SK-N-SH (cell line): Measurements from ENCODE around the gene KLC4. TPM values are rescaled to one million over a fixed set of nuclear protein-coding genes. Genes with fewer than 3 reads are reported as not detected.

Source experiments
- CTCF ChIA-PET: fragments of 300-600, 350-600 bp; formaldehyde crosslinking; extraction: SDS; loops from one replicate; lab custom pipeline; 2021; lab: Yijun Ruan, JAX
- POLR2A ChIA-PET: fragments of 350-600 bp; sonication (Branson Sonifier 250); formaldehyde crosslinking; extraction: SDS; loops from one replicate; lab custom pipeline; 2020; ENCODE audit warnings: antibody characterized with exemption, inconsistent platforms; lab: Yijun Ruan, JAX
- DNase-seq: peaks from one replicate; pipeline ENCODE4 v3.0.0; 2012
- H2AFZ ChIP-seq: fragments of 200-600 bp; sonication (generic); 2 replicates; pipeline ENCODE4 v1.8.1; 2016; ENCODE audit warnings: antibody characterized with exemption, mild to moderate bottlenecking, low read depth
- H3F3A ChIP-seq: fragments of 200-600 bp; sonication (generic); replicated peaks from 2 replicates; pipeline ENCODE3; 2016; ENCODE audit warnings: antibody characterized with exemption, mild to moderate bottlenecking; ENCODE audit not compliant: insufficient read depth
- H3K27ac ChIP-seq, 2 experiments: fragments of 200-500 bp in 1 of 2; fragments of 200-600 bp in 1 of 2; sonication (Bioruptor generic) in 1 of 2; sonication (generic), shearing (Covaris generic) in 1 of 2; 2 replicates each; pipeline versions ENCODE4 v1.5.1 to v1.6.1; 2014 to 2016; ENCODE audit warnings: low read depth in 2 of 2, inconsistent platforms in 1 of 2, low read length in 1 of 2, mild to moderate bottlenecking in 1 of 2, mixed read lengths in 1 of 2
- H3K27me3 ChIP-seq: fragments of 200-600 bp; sonication (generic), shearing (Covaris generic); 2 replicates; pipeline ENCODE4 v1.6.1; 2016; ENCODE audit warnings: mixed run types; ENCODE audit not compliant: insufficient read depth
- H3K36me3 ChIP-seq, 2 experiments: fragments of 200-500 bp in 1 of 2; fragments of 200-600 bp in 1 of 2; sonication (Bioruptor generic) in 1 of 2; sonication (generic) in 1 of 2; replicated peaks in 1 of 2; 2 replicates each; pipeline versions ENCODE3 to v1.5.1; 2014 to 2016; ENCODE audit warnings: low read length in 1 of 2, mild to moderate bottlenecking in 1 of 2; ENCODE audit not compliant: insufficient read depth in 2 of 2, control insufficient read depth in 1 of 2
- H3K4me1 ChIP-seq, 2 experiments: fragments of 200-500 bp in 1 of 2; fragments of 200-600 bp in 1 of 2; sonication (Bioruptor generic) in 1 of 2; sonication (generic), shearing (Covaris generic) in 1 of 2; 2 replicates each; pipeline versions ENCODE4 v1.5.1 to v1.6.1; 2014 to 2016; ENCODE audit warnings: low read depth in 1 of 2, low read length in 1 of 2, mixed run types in 1 of 2; ENCODE audit not compliant: insufficient read depth in 2 of 2, control insufficient read depth in 1 of 2
- H3K4me2 ChIP-seq: fragments of 200-600 bp; sonication (generic), shearing (Covaris generic); 2 replicates; pipeline ENCODE4 v1.6.1; 2017; ENCODE audit warnings: mixed run types
- H3K4me3 ChIP-seq, 2 experiments: fragments of 200-500 bp in 1 of 2; fragments of 200-600 bp in 1 of 2; sonication (Bioruptor generic) in 1 of 2; sonication (generic), shearing (Covaris generic) in 1 of 2; 2 replicates each; pipeline versions ENCODE4 v1.5.1 to v1.8.1; 2014 to 2016; ENCODE audit warnings: low read depth in 2 of 2, inconsistent platforms in 1 of 2, low read length in 1 of 2, mild to moderate bottlenecking in 1 of 2, mixed read lengths in 1 of 2, moderate library complexity in 1 of 2
- H3K79me2 ChIP-seq: fragments of 200-600 bp; sonication (generic); 2 replicates; pipeline ENCODE4 v1.8.1; 2017; ENCODE audit warnings: mild to moderate bottlenecking; ENCODE audit not compliant: insufficient read depth
- H3K9ac ChIP-seq: fragments of 200-600 bp; sonication (generic); 2 replicates; pipeline ENCODE4 v1.6.1; 2017; ENCODE audit warnings: mixed run types
- H3K9me2 ChIP-seq: fragments of 200-600 bp; sonication (generic); 2 replicates; pipeline ENCODE4 v1.6.1; 2017; ENCODE audit warnings: mixed run types
- H3K9me3 ChIP-seq: fragments of 200-600 bp; sonication (generic); 2 replicates; pipeline ENCODE4 v1.6.1; 2017; ENCODE audit warnings: mixed run types, mild to moderate bottlenecking, moderate library complexity
- H4K20me1 ChIP-seq: fragments of 200-600 bp; sonication (generic); 2 replicates; pipeline ENCODE4 v1.6.1; 2017; ENCODE audit warnings: mild to moderate bottlenecking, mixed run types; ENCODE audit not compliant: insufficient read depth
- ELF1 ChIP-seq: IDR thresholded peaks from 2 replicates; pipeline ENCODE4 v1.4.0; 2012
- EZH2phosphoT487 ChIP-seq: fragments of 200-600 bp; sonication (generic); IDR thresholded peaks from 2 replicates; pipeline ENCODE4 v1.6.1; 2017; ENCODE audit warnings: low read depth, mixed run types, mild to moderate bottlenecking, antibody characterized with exemption, moderate library complexity, borderline replicate concordance
- FOSL2 ChIP-seq: IDR thresholded peaks from 2 replicates; pipeline ENCODE4 v1.4.0; 2012; ENCODE audit warnings: low read depth, mild to moderate bottlenecking, moderate library complexity, borderline replicate concordance
- GATA2 ChIP-seq: sonication (generic); formaldehyde crosslinking; IDR thresholded peaks from 2 replicates; pipeline ENCODE4 v1.5.0; 2020; ENCODE audit warnings: mild to moderate bottlenecking, missing genetic modification reagents
- NFIC ChIP-seq: IDR thresholded peaks from 2 replicates; pipeline ENCODE4 v1.4.0; 2012; ENCODE audit warnings: borderline replicate concordance
- RAD21 ChIP-seq: IDR thresholded peaks from 2 replicates; pipeline ENCODE4 v1.6.1; 2012; ENCODE audit warnings: mild to moderate bottlenecking, low read length
- RCOR1 ChIP-seq: fragments of 150-350 bp; IDR thresholded peaks from 2 replicates; pipeline ENCODE4 v1.6.1; 2017; ENCODE audit warnings: antibody characterized with exemption, low read length
- RFX5 ChIP-seq: IDR thresholded peaks from 2 replicates; pipeline ENCODE4 v1.6.1; 2012; ENCODE audit warnings: mild to moderate bottlenecking, improper control_type of control experiment, low read length
- RXRA ChIP-seq: IDR thresholded peaks from 2 replicates; pipeline ENCODE4 v1.4.0; 2012; ENCODE audit warnings: low read depth, mild to moderate bottlenecking, borderline replicate concordance
- SMC3 ChIP-seq: IDR thresholded peaks from 2 replicates; pipeline ENCODE4 v1.6.1; 2012; ENCODE audit warnings: low read depth, low read length, improper control_type of control experiment
- TCF12 ChIP-seq: IDR thresholded peaks from 2 replicates; pipeline ENCODE4 v1.4.0; 2012
- WGBS: methylation state at CpG from one replicate; pipeline ENCODE4 v1.1.6; 2017; ENCODE audit warnings: low lambda C conversion rate; 5-methylcytosine and 5-hydroxymethylcytosine counted together
- polyA plus RNA-seq, 3 experiments: library from polyadenylated mRNA; depleted of rRNA; stranded (reverse); fragments of >200 nt; gene quantifications; 2 replicates each; pipeline ENCODE4 v1.2.3, GENCODE V29; 2012
- TF ChIP-seq, protein P1 (sequence below): IDR thresholded peaks from 2 replicates; pipeline ENCODE4; 2012
- TF ChIP-seq, protein P2 (sequence below): fragments of 150-350 bp; IDR thresholded peaks from 2 replicates; pipeline ENCODE4 v1.6.1; 2016; ENCODE audit warnings: mild to moderate bottlenecking, low read depth, low read length
- TF ChIP-seq, protein P3 (sequence below): IDR thresholded peaks from 2 replicates; pipeline ENCODE4 v1.4.0; 2012; ENCODE audit warnings: low read depth, borderline replicate concordance
- TF ChIP-seq, protein P4 (sequence below): fragments of 200-600 bp; sonication (generic); IDR thresholded peaks from 2 replicates; pipeline ENCODE4 v1.6.1; 2017; ENCODE audit warnings: antibody characterized with exemption, mild to moderate bottlenecking, moderate library complexity

The KLC4 gene
- polyA plus RNA-seq, 1 of the 3 experiments (the other 2 are of a cell fraction): 17.5 TPM

DNA sequence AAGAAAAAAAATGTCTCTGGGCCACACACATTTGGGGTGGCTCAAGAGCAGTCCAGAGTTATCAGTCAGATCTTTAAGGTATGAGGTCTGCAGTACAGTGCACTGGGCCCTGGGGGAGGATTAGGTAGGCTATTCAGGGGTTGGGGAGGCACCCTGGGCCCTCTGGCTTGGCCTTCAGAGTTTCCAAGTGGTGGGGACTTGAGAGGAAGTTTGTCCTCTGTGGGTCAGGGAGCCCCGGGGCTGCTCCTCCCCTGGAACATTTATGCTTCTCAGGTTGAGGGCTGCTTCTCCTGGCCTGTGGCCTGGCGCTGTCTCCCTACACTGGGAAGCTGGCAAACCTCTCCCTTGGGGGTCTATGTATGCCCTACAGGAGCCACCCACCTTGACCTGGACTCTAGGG, 62.7 kb downstream of the KLC4 start (continued):
- TF ChIP-seq, protein P1, sequence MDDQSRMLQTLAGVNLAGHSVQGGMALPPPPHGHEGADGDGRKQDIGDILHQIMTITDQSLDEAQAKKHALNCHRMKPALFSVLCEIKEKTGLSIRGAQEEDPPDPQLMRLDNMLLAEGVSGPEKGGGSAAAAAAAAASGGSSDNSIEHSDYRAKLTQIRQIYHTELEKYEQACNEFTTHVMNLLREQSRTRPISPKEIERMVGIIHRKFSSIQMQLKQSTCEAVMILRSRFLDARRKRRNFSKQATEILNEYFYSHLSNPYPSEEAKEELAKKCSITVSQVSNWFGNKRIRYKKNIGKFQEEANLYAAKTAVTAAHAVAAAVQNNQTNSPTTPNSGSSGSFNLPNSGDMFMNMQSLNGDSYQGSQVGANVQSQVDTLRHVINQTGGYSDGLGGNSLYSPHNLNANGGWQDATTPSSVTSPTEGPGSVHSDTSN: no peak
- TF ChIP-seq EZH2phosphoT487: no peak
- TF ChIP-seq RCOR1: no peak
- no peak for TF ChIP-seq RXRA
- no peak for TF ChIP-seq TCF12
- TF ChIP-seq, protein P2, sequence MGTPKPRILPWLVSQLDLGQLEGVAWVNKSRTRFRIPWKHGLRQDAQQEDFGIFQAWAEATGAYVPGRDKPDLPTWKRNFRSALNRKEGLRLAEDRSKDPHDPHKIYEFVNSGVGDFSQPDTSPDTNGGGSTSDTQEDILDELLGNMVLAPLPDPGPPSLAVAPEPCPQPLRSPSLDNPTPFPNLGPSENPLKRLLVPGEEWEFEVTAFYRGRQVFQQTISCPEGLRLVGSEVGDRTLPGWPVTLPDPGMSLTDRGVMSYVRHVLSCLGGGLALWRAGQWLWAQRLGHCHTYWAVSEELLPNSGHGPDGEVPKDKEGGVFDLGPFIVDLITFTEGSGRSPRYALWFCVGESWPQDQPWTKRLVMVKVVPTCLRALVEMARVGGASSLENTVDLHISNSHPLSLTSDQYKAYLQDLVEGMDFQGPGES: no peak
- TF ChIP-seq RFX5: no peak
- no peak; the same call in 1 of the 2 replicates for TF ChIP-seq GATA2 (CRISPR knock-in tag)
- no peak for TF ChIP-seq FOSL2
- no peak for TF ChIP-seq ELF1

DNA sequence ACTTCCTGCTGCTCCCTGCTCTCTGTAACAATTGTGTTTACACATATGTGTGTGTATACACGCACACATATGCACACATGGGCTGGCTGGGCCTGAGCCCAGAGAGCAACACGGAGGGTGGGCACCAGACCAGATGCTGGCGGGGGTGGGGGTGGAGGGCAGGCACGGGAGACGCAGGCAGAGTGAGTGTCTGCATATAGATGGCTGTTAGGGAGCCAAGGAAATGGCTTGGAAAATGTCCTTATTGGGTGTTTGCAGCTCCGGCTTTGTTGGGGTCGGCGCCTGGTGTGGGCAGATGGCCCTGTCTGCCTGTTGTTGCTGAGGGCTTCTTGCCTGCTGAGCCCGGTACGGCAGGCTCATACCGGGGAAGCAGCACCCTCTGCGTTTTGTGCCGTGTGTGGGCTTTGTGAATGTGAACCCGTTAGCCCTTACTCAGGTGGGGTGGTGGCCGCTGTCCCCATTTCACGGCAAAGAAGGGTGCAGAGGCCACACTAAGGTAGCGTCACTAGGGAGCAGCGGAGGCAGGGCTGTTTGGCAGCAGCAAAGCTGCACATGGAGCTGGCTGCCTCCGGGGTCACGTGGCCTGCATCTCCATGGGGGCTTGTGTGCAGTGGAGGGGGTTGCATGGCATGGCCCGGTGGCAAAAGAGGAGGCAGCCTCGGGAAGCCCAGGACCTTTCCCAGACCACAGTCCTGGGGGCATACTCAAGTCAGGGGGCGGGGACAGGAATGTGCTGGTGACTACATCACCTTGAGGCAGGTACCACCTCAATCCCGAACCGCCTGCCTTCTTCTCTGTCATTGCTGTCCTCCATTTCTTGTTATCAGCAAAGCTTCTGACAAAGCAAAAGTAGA, 64.3 kb downstream of the KLC4 start:
- no peaks in the 10 kb centered on the region for H3K36me3 ChIP-seq
- H3K4me2 ChIP-seq: peak overlapping the region; percentile 52
- peak; percentile 73 for DNase-seq
- no peaks in the 10 kb centered on the region for H3K27me3 ChIP-seq
- ChIA-PET POLR2A (interaction anchor here (0.9 to 3.9 kb wide), 5 partner anchors 10 to 123 kb away, joined by 3 to 17 read pairs (median 3); partner anchors contain the start of genes KLC4, MRPL2 and PTK7), CTCF (interaction anchor here (1.0 to 2.7 kb wide), 7 partner anchors 8 to 222 kb away, joined by 3 to 21 read pairs (median 5); partner anchors contain the start of gene PTK7)
- H3K9me3 ChIP-seq: no peaks in the 10 kb centered on the region
- H3K9ac ChIP-seq: peak overlapping the region; percentile 87; the same call in 1 of the 2 replicates
- TF ChIP-seq, protein P3, sequence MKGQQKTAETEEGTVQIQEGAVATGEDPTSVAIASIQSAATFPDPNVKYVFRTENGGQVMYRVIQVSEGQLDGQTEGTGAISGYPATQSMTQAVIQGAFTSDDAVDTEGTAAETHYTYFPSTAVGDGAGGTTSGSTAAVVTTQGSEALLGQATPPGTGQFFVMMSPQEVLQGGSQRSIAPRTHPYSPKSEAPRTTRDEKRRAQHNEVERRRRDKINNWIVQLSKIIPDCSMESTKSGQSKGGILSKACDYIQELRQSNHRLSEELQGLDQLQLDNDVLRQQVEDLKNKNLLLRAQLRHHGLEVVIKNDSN: peak; percentile 28; the same call in 1 of the 2 replicates
- TF ChIP-seq RAD21: no peak
- TF ChIP-seq, protein P4, sequence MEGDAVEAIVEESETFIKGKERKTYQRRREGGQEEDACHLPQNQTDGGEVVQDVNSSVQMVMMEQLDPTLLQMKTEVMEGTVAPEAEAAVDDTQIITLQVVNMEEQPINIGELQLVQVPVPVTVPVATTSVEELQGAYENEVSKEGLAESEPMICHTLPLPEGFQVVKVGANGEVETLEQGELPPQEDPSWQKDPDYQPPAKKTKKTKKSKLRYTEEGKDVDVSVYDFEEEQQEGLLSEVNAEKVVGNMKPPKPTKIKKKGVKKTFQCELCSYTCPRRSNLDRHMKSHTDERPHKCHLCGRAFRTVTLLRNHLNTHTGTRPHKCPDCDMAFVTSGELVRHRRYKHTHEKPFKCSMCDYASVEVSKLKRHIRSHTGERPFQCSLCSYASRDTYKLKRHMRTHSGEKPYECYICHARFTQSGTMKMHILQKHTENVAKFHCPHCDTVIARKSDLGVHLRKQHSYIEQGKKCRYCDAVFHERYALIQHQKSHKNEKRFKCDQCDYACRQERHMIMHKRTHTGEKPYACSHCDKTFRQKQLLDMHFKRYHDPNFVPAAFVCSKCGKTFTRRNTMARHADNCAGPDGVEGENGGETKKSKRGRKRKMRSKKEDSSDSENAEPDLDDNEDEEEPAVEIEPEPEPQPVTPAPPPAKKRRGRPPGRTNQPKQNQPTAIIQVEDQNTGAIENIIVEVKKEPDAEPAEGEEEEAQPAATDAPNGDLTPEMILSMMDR: no peak
- peak; percentile 4; the same call in 1 of the 2 replicates for TF ChIP-seq SMC3
- TF ChIP-seq NFIC: no peak
- H4K20me1 ChIP-seq: no peaks in the 10 kb centered on the region
- H3K79me2 ChIP-seq: peaks cover 78% of the 10 kb centered on the region
- H3K4me3 ChIP-seq: no peak overlapping the region; a peak in 1 of 4 replicates
- H3K4me1 ChIP-seq: peaks cover 66 to 78% of the 10 kb centered on the region in 2 experiments
- peaks cover 44% of the 10 kb centered on the region for H3F3A ChIP-seq
- H2AFZ ChIP-seq: no peak overlapping the region
- WGBS: 32% methylated on average over 19 of the region's 25 CpGs
- no peaks in the 10 kb centered on the region for H3K9me2 ChIP-seq
- peak overlapping the region; percentile 91 to 99 for H3K27ac ChIP-seq
